Tibial nerve (tissue), 4 donors: Measurements from ENCODE around the gene TBC1D22A.

ENCODE experiments used
- EP300 ChIP-seq, 2 donors: sonication (generic); formaldehyde crosslinking; IDR thresholded peaks; one replicate each; pipeline ENCODE4 v1.6.1; 2017; ENCODE audit warnings: antibody characterized with exemption in 2 of 2, mild to moderate bottlenecking in 1 of 2
- POLR2A ChIP-seq, 2 donors: fragments of 450-650 bp; IDR thresholded peaks; one replicate each; pipeline ENCODE4 v1.6.1; 2017; ENCODE audit warnings: antibody characterized with exemption in 2 of 2, mild to moderate bottlenecking in 2 of 2, moderate library complexity in 2 of 2
- TF ChIP-seq, protein P1 (sequence below), 5 experiments: fragments of 200-600 bp in 3 of 5; fragments of 450-650 bp in 2 of 5; sonication (generic) in 3 of 5; IDR thresholded peaks; one replicate each; pipeline ENCODE4 v1.5.1; 2016 to 2019; ENCODE audit warnings: antibody characterized with exemption in 5 of 5, mild to moderate bottlenecking in 3 of 5, moderate library complexity in 2 of 5

DNA sequence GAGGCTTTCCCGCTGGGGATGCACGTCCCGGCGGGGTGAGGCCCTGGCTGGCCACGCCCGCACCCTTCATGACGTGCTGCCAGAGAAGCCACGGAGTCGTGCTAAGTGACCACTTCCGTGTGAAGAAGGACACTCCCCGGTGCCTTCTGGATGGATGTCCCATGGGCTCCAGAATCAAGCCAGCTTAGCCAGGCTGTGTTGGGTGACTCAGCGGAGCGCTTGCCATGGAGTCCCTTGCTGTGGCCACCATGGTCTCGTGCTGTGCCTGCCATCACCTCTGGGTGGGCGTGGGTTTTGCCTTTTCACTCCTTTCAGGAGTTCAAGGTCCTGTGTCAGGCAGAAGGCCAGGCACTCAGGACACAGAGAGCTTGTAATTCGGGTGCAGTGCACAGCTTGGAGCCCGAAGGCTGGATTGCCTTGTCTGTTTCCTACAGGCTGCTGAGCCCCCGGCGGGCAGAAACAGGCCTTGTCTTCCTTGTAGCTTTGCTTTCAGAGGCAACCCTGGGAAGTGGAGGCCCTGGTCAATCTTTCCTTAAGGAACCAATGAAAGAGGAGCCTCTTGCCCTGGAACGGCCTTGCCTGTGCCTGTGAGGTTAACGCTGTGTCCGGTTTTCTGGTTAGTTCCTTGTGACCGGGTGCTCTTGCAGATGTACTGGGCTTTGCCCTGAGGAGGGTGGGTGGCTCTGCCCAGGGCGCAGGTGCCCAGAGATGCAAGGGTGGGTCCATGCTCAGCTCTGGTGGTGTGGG, 268.6 kb downstream of the TBC1D22A start:
- TF ChIP-seq, protein P1, sequence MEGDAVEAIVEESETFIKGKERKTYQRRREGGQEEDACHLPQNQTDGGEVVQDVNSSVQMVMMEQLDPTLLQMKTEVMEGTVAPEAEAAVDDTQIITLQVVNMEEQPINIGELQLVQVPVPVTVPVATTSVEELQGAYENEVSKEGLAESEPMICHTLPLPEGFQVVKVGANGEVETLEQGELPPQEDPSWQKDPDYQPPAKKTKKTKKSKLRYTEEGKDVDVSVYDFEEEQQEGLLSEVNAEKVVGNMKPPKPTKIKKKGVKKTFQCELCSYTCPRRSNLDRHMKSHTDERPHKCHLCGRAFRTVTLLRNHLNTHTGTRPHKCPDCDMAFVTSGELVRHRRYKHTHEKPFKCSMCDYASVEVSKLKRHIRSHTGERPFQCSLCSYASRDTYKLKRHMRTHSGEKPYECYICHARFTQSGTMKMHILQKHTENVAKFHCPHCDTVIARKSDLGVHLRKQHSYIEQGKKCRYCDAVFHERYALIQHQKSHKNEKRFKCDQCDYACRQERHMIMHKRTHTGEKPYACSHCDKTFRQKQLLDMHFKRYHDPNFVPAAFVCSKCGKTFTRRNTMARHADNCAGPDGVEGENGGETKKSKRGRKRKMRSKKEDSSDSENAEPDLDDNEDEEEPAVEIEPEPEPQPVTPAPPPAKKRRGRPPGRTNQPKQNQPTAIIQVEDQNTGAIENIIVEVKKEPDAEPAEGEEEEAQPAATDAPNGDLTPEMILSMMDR (IDR thresholded peaks at IDR 0.05): no peak
- TF ChIP-seq POLR2A (IDR thresholded peaks at IDR 0.05): no peak
- TF ChIP-seq EP300 (IDR thresholded peaks at IDR 0.05): no peak
